HepG2 (cell line): ENCODE measurements around the gene SLC25A19.

Source experiments
- AHR ChIP-seq: IDR thresholded peaks from 2 replicates; pipeline ENCODE4 v1.6.1; 2018; ENCODE audit warnings: missing genetic modification reagents, missing compliant biosample characterization
- CHD4 ChIP-seq: fragments of 200-600 bp; sonication (generic); IDR thresholded peaks from 2 replicates; pipeline ENCODE4 v1.7.0; 2017; ENCODE audit warnings: mild to moderate bottlenecking, low read length, borderline replicate concordance
- FOXA3 ChIP-seq: IDR thresholded peaks from 2 replicates; pipeline ENCODE4 v1.6.1; 2016; ENCODE audit warnings: missing genetic modification reagents, missing compliant biosample characterization
- HCFC1 ChIP-seq: fragments of 150-350 bp; IDR thresholded peaks from 2 replicates; pipeline ENCODE4 v1.6.1; 2014; ENCODE audit warnings: low read depth, low read length
- IKZF4 ChIP-seq: sonication (generic); formaldehyde crosslinking; IDR thresholded peaks from 2 replicates; pipeline ENCODE4 v1.5.1; 2020; ENCODE audit warnings: borderline replicate concordance, mild to moderate bottlenecking, low read depth, missing genetic modification reagents; ENCODE audit errors: not compliant biosample characterization
- JUN ChIP-seq: sonication (generic); formaldehyde crosslinking; IDR thresholded peaks from 2 replicates; pipeline ENCODE4 v1.4.0; 2020; ENCODE audit warnings: mild to moderate bottlenecking, missing genetic modification reagents
- MBNL3 ChIP-seq: fragments of 250-450 bp; sonication (Bioruptor Pico); conservative IDR thresholded peaks from 2 replicates; pipeline ENCODE4 v1.8.0; 2022; ENCODE audit warnings: mild to moderate bottlenecking, inconsistent platforms
- NFE2L2 ChIP-seq: fragments of 150-350 bp; IDR thresholded peaks from 2 replicates; pipeline ENCODE4 v1.6.1; 2014; ENCODE audit warnings: low read length
- TCF7L2 ChIP-seq: IDR thresholded peaks from 2 replicates; pipeline ENCODE4 v1.6.1; 2011; ENCODE audit warnings: mild to moderate bottlenecking, low read depth, low read length, moderate library complexity
- ZNF543 ChIP-seq: sonication (generic); formaldehyde crosslinking; IDR thresholded peaks from 2 replicates; pipeline ENCODE4 v1.4.0; 2020; ENCODE audit warnings: mild to moderate bottlenecking, missing genetic modification reagents
- ZZZ3 ChIP-seq: sonication (generic); formaldehyde crosslinking; IDR thresholded peaks from 2 replicates; pipeline ENCODE4 v1.4.0; 2020; ENCODE audit warnings: missing genetic modification reagents, mild to moderate bottlenecking, borderline replicate concordance
- TF ChIP-seq, protein P1 (sequence below): sonication (generic); formaldehyde crosslinking; IDR thresholded peaks from 2 replicates; pipeline ENCODE4 v1.5.0; 2020; ENCODE audit warnings: mild to moderate bottlenecking, missing genetic modification reagents
- TF ChIP-seq, protein P2 (sequence below): sonication (generic); formaldehyde crosslinking; IDR thresholded peaks from 2 replicates; pipeline ENCODE4 v1.5.0; 2020; ENCODE audit warnings: mild to moderate bottlenecking, missing genetic modification reagents, moderate library complexity

DNA sequence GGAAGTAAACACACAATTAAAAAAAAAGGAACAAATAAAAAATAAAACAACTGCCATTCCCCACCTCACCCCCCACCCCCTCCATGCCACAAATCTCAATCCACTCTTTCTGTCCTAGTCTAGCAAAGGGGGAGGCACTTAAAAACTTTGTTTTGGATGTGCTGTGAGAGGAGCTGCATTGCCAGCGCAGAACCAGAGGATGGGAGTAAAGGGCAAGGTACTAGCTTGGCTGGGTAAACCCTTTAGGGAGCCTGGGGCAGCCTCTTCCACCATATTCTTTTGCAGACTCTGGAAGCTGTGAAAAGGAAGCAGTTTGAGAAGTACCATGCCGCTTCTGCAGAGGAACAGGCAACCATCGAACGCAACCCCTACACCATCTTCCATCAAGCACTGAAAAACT lies 26.2 kb downstream of the SLC25A19 start:
- TF ChIP-seq JUN (CRISPR knock-in tag) (no peak), MBNL3 (CRISPR knock-in tag) (no peak), TCF7L2 (no peak), ZZZ3 (no peak), ZNF543 (CRISPR knock-in tag) (no peak), AHR (CRISPR knock-in tag) (no peak), FOXA3 (CRISPR knock-in tag) (no peak), CHD4 (no peak), HCFC1 (no peak), IKZF4 (CRISPR knock-in tag) (no peak), NFE2L2 (no peak)
- TF ChIP-seq, protein P1, sequence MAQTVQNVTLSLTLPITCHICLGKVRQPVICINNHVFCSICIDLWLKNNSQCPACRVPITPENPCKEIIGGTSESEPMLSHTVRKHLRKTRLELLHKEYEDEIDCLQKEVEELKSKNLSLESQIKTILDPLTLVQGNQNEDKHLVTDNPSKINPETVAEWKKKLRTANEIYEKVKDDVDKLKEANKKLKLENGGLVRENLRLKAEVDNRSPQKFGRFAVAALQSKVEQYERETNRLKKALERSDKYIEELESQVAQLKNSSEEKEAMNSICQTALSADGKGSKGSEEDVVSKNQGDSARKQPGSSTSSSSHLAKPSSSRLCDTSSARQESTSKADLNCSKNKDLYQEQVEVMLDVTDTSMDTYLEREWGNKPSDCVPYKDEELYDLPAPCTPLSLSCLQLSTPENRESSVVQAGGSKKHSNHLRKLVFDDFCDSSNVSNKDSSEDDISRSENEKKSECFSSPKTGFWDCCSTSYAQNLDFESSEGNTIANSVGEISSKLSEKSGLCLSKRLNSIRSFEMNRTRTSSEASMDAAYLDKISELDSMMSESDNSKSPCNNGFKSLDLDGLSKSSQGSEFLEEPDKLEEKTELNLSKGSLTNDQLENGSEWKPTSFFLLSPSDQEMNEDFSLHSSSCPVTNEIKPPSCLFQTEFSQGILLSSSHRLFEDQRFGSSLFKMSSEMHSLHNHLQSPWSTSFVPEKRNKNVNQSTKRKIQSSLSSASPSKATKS (CRISPR knock-in tag): no peak
- TF ChIP-seq, protein P2, sequence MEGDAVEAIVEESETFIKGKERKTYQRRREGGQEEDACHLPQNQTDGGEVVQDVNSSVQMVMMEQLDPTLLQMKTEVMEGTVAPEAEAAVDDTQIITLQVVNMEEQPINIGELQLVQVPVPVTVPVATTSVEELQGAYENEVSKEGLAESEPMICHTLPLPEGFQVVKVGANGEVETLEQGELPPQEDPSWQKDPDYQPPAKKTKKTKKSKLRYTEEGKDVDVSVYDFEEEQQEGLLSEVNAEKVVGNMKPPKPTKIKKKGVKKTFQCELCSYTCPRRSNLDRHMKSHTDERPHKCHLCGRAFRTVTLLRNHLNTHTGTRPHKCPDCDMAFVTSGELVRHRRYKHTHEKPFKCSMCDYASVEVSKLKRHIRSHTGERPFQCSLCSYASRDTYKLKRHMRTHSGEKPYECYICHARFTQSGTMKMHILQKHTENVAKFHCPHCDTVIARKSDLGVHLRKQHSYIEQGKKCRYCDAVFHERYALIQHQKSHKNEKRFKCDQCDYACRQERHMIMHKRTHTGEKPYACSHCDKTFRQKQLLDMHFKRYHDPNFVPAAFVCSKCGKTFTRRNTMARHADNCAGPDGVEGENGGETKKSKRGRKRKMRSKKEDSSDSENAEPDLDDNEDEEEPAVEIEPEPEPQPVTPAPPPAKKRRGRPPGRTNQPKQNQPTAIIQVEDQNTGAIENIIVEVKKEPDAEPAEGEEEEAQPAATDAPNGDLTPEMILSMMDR: peak; percentile 57
